Measurements from ENCODE around the gene LRRC4.

Gene LRRC4

DNA sequence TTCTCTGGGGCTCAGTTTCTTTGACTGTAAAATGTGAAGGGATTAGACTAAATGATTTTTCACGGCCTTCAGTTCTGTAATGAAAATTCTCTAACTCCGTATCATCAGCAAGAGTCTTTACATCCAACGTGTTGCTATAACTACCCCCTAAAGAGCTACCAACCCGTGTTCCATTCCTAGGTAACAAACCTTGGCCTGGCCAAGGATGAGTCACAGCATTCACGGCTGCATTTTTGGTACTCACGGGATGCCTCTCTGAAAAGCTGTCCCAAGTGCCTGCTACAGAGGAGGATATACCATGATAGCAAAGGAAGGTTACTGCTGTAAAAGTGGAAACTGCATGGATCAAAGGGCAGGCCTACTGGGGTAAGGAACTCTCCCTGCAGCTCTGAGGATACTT, 5.9 kb downstream of the LRRC4 start:
- Histone ChIP-seq H3K4me3 (no peak overlapping the region), H3K36me3 (ENCODE audit: insufficient read depth, low read length) (peaks cover 45% of the 10 kb centered on the region), H3K27ac (peak overlapping the region; percentile 62; the same call in 1 of the 2 replicates), H3K9me3 (ENCODE audit: low read depth, low read length) (no peaks in the 10 kb centered on the region), H3K9ac (ENCODE audit: insufficient read length) (no peak overlapping the region)
- TF ChIP-seq FOXP2 (optimal IDR thresholded peaks at IDR 0.05; ENCODE audit: control extremely low read depth, extremely low read length, insufficient read depth) (no peak), POLR2AphosphoS5 (IDR thresholded peaks at IDR 0.05; ENCODE audit: borderline replicate concordance, low read depth, low read length) (no peak), EZH2 (IDR thresholded peaks at IDR 0.05) (no peak)
- DNase-seq (ENCODE audit: low read depth, low spot score) = no peak

DNA sequence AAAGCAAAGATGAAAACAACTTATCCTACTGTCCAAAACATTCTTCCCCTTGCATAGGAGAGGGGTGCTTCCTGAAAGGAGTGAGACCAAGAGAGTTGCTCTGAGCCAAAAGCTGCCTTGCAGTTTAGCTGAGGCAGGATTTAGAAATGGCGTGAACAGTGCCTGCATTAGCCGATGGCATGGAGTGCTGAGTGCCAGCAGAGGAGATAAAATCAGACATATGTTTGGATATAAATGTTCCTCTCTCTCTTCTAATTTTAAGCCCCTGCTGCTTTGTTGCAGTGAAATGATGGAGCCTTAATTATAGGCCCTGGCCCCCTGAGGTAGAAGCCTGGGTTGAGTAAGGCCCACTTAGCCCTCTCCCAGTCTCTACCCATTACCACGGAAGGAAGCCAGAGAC, 7.1 kb downstream of the LRRC4 start:
- TF ChIP-seq POLR2AphosphoS5 (IDR thresholded peaks at IDR 0.05; ENCODE audit: borderline replicate concordance, low read depth, low read length) = no peak
- no peak for TF ChIP-seq EZH2 (IDR thresholded peaks at IDR 0.05)
- no peak for TF ChIP-seq FOXP2 (optimal IDR thresholded peaks at IDR 0.05; ENCODE audit: control extremely low read depth, extremely low read length, insufficient read depth)
- no peak for DNase-seq (ENCODE audit: low read depth, low spot score)
- H3K27ac ChIP-seq = peak overlapping the region; percentile 49; the same call in 1 of the 2 replicates
- peaks cover 45% of the 10 kb centered on the region for H3K36me3 ChIP-seq (ENCODE audit: insufficient read depth, low read length)
- H3K9ac ChIP-seq (ENCODE audit: insufficient read length) = peak overlapping the region; percentile 41
- no peak overlapping the region for H3K4me3 ChIP-seq
- H3K9me3 ChIP-seq (ENCODE audit: low read depth, low read length) = no peaks in the 10 kb centered on the region

DNA sequence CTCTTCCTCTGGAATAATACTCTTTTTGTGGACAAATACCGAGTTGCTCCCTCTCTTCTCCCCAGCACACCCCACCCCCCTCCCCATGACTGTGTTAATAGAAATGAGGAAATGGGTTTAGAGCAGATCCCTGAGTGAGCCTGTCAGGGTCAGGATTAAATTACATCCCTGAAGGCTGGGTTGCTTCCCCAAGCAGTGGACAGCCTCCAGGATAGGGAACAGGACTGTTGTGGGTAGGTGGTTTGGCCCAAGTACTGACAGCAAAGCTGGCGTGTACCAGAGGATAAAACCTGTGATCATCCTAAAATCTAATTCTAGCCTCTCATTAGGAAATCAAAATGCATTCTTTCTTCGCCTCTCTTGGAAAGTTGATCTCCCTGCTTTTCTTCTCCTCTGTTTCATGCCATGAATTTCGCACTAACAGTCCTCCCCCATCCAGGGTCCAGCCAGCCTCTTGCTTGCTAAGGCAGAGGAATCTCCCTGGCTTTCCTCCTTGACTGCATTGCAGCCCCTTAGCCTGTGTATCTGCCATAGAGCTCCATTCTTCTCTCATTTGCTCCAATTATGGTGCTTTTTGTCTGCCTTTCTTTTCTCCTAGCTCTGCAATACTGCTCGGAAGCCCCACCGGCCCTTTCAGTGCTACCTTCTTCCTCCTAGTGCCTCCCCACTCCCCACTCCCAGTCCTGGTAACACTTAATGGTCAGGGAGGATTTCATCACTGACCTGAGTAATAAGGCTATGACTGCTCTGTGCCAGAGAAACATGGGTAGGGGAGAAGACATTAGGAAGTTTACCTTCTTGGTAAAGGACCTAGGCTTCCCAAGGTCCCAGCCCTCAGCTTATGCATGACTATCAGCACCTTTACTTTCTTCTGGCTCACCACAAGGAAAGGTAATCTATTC, 8.4 kb downstream of the LRRC4 start:
- H3K27ac ChIP-seq = 0 out of 2 replicates have a peak overlapping the region, but pooled peaks have one; percentile 21
- no peaks in the 10 kb centered on the region for H3K9me3 ChIP-seq (ENCODE audit: low read depth, low read length)
- H3K4me3 ChIP-seq = no peak overlapping the region
- no peak overlapping the region for H3K9ac ChIP-seq (ENCODE audit: insufficient read length)
- no peak for DNase-seq (ENCODE audit: low read depth, low spot score)
- H3K36me3 ChIP-seq (ENCODE audit: insufficient read depth, low read length) = peaks cover 38% of the 10 kb centered on the region
- TF ChIP-seq EZH2 (IDR thresholded peaks at IDR 0.05) = no peak
- no peak for TF ChIP-seq POLR2AphosphoS5 (IDR thresholded peaks at IDR 0.05; ENCODE audit: borderline replicate concordance, low read depth, low read length)
- no peak for TF ChIP-seq FOXP2 (optimal IDR thresholded peaks at IDR 0.05; ENCODE audit: control extremely low read depth, extremely low read length, insufficient read depth)

DNA sequence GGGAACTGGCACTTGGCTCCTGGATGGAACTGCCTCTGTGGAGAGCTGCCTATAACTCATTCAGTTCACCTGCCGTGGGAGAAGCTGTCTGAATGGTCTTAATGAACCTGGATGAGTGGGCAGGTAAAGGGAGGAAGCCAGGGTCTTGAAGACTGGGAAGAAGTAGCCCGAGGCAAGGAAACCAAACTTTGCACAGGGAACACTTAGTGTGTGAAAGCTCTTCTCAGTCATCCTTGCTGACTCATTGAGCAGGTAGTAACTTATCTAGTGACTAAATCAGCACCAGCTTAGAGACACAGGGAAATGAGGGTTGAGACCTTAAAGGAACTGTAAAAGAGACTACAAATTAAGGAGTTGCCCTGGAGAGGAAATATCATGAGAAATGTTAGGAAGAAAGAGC, 9.9 kb downstream of the LRRC4 start:
- Histone ChIP-seq H3K4me3 (no peak overlapping the region), H3K27ac (no peak overlapping the region), H3K9me3 (ENCODE audit: low read depth, low read length) (no peaks in the 10 kb centered on the region), H3K9ac (ENCODE audit: insufficient read length) (no peak overlapping the region), H3K36me3 (ENCODE audit: insufficient read depth, low read length) (peaks cover 38% of the 10 kb centered on the region)
- DNase-seq (ENCODE audit: low read depth, low spot score) = no peak
- TF ChIP-seq POLR2AphosphoS5 (IDR thresholded peaks at IDR 0.05; ENCODE audit: borderline replicate concordance, low read depth, low read length) (no peak), FOXP2 (optimal IDR thresholded peaks at IDR 0.05; ENCODE audit: control extremely low read depth, extremely low read length, insufficient read depth) (no peak), EZH2 (IDR thresholded peaks at IDR 0.05) (no peak)

DNA sequence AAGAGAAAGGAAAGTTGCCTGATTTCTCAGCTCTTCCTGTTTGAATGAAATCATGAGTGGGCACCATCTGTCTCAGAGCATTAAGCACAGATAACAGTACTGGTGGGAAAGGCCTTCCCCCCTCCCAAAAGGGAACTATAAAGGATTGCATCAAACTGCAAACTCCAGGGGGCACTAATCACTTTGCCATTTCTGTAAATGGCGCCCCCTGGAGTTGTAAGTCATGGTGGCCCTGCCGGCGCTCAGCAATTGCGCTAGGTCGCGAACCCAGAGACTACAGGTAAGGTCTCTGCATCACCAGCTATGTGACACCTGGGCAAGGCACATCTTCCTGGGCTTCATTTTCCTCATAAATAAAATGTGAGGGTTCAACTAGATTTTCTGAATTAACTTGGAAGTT, 11.1 kb downstream of the LRRC4 start:
- TF ChIP-seq FOXP2 (optimal IDR thresholded peaks at IDR 0.05; ENCODE audit: control extremely low read depth, extremely low read length, insufficient read depth) = no peak
- TF ChIP-seq EZH2 (IDR thresholded peaks at IDR 0.05) = no peak
- TF ChIP-seq POLR2AphosphoS5 (IDR thresholded peaks at IDR 0.05; ENCODE audit: borderline replicate concordance, low read depth, low read length) = no peak
- Histone ChIP-seq H3K9ac (ENCODE audit: insufficient read length) (no peak overlapping the region), H3K36me3 (ENCODE audit: insufficient read depth, low read length) (peaks cover 33% of the 10 kb centered on the region), H3K4me3 (no peak overlapping the region), H3K9me3 (ENCODE audit: low read depth, low read length) (no peaks in the 10 kb centered on the region), H3K27ac (no peak overlapping the region)
- no peak for DNase-seq (ENCODE audit: low read depth, low spot score)

DNA sequence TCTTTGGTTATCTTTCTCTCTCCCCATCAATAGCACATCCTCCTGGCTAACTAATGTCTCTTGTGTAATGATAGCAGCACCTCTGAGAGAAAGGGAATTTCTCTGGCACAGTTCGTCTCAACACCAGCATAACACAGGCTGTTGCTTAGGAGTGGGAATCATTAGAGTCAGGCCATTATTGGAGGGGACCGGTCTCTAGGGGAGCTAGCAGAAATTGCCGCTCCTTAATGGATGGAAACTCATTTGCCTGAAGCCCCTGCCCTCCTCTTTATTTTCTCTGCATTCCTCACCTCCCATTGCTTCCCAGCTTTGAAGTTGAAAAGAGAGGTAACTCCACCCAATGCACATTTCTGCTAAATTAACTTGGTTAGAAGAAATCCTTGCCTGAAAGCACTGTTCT, 11.9 kb downstream of the LRRC4 start:
- Histone ChIP-seq H3K9ac (ENCODE audit: insufficient read length) (no peak overlapping the region), H3K9me3 (ENCODE audit: low read depth, low read length) (no peaks in the 10 kb centered on the region), H3K27ac (no peak overlapping the region), H3K4me3 (no peak overlapping the region), H3K36me3 (ENCODE audit: insufficient read depth, low read length) (peaks cover 30% of the 10 kb centered on the region)
- no peak for DNase-seq (ENCODE audit: low read depth, low spot score)
- TF ChIP-seq EZH2 (IDR thresholded peaks at IDR 0.05) = no peak
- TF ChIP-seq POLR2AphosphoS5 (IDR thresholded peaks at IDR 0.05; ENCODE audit: borderline replicate concordance, low read depth, low read length) = no peak
- no peak for TF ChIP-seq FOXP2 (optimal IDR thresholded peaks at IDR 0.05; ENCODE audit: control extremely low read depth, extremely low read length, insufficient read depth)

DNA sequence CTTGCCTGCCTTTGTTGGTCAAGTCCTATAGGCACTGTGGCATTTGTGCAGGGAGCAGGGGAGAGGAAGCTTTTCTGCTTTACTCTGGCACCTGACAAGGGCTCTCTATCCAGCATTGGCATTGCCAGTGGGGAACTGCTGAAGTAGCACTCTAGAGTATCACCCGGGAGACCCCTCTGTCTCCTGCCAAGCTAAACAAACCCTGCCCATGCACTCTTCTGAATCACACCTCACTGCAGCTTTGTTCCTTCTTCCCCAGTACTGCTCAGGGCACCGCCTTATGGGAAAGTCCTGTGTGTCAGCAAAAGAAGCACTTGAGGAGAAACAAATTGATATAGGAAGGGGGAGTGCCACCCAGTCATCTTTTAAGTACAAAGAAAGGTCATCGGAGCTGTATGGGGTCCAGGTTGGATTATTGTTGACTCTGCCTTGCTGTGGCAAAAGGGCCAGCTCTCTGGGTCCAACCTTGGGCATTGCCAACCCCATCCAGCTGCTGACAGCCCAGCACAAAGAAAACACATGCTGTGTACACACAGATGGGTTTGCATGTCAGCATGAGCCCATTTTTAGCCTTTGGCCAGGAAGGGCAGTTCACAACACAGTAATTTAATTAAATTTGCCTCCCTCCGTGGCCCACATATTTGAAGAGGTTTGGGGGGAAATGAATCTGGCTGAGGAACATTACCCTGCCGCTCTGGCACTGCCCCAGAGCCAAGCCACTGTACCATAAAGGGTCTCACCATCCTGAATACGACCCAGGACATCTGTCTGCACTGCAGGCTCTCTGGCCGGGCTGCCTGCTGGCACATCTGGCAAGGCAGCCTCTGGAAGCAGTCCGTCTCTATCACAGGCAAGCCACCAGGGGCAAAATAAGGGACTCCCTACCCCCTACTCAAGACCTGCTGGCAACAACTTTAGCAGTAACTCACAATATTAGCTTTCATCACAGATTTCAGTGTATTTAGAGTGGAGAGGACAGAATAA, 13.1 kb downstream of the LRRC4 start:
- H3K27ac ChIP-seq = no peak overlapping the region
- H3K4me3 ChIP-seq = no peak overlapping the region
- peaks cover 24% of the 10 kb centered on the region for H3K36me3 ChIP-seq (ENCODE audit: insufficient read depth, low read length)
- TF ChIP-seq EZH2 (IDR thresholded peaks at IDR 0.05) (no peak), POLR2AphosphoS5 (IDR thresholded peaks at IDR 0.05; ENCODE audit: borderline replicate concordance, low read depth, low read length) (no peak), FOXP2 (optimal IDR thresholded peaks at IDR 0.05; ENCODE audit: control extremely low read depth, extremely low read length, insufficient read depth) (no peak)
- no peak for DNase-seq (ENCODE audit: low read depth, low spot score)
- no peaks in the 10 kb centered on the region for H3K9me3 ChIP-seq (ENCODE audit: low read depth, low read length)
- no peak overlapping the region for H3K9ac ChIP-seq (ENCODE audit: insufficient read length)

DNA sequence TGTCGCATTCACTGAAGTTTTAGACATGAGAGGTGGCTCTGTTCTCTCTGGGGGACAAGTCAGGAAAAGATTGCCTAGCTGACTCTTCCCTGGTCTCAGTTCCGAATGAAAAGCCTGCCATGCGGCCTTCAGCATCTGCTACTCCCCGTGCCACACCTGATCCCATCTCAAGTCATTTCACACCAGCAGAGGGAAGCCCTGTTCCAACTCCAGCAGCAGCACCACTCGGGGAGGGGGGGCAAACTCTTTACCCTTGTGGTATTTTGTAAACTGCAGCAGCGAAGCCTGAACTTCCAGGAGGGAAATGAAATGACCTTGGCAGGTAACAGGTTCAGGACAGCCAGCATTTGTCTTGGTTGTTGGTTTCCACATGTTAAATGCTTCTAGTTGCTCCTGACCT, 13.8 kb downstream of the LRRC4 start:
- DNase-seq (ENCODE audit: low read depth, low spot score) = no peak
- Histone ChIP-seq H3K27ac (no peak overlapping the region), H3K36me3 (ENCODE audit: insufficient read depth, low read length) (peaks cover 24% of the 10 kb centered on the region)

More for the DNA sequence above, 13.8 kb downstream of the LRRC4 start:
- Histone ChIP-seq H3K4me3 (no peak overlapping the region), H3K9me3 (ENCODE audit: low read depth, low read length) (no peaks in the 10 kb centered on the region), H3K9ac (ENCODE audit: insufficient read length) (no peak overlapping the region)
- no peak for TF ChIP-seq POLR2AphosphoS5 (IDR thresholded peaks at IDR 0.05; ENCODE audit: borderline replicate concordance, low read depth, low read length)
- no peak for TF ChIP-seq EZH2 (IDR thresholded peaks at IDR 0.05)
- no peak for TF ChIP-seq FOXP2 (optimal IDR thresholded peaks at IDR 0.05; ENCODE audit: control extremely low read depth, extremely low read length, insufficient read depth)

All from SK-N-MC (cell line).